HG02623 (cell line): Measurements from ENCODE around the gene RMDN3.

Experiments
- ATAC-seq: cut with Tn5 transposase; IDR thresholded peaks from one replicate; pipeline ENCODE4 v1.9.1; 2021; ENCODE audit warnings: moderate library complexity; ENCODE audit not compliant: unreplicated experiment

The RMDN3 gene

GRCh38 chr15:40695469-40695890, 59.6 kb downstream of the RMDN3 start:
- no peak for ATAC-seq

- peak; percentile 84 for ATAC-seq
Observed at GRCh38 chr15:40694688-40695468, 60.2 kb downstream of the RMDN3 start, which contains the start of gene RAD51. Gene RAD51 (plus strand): TSS chr15:40695174. CDS start chr15:40698759, 3,585 bp downstream.

GRCh38 chr15:40693904-40694687, 61.0 kb downstream of the RMDN3 start:
- ATAC-seq, result no peak

- ATAC-seq, result no peak
Observed at GRCh38 chr15:40691737-40692136, 63.3 kb downstream of the RMDN3 start.

- no peak for ATAC-seq
Observed at GRCh38 chr15:40688932-40689799, 65.9 kb downstream of the RMDN3 start.
